ENCODE results near the gene GFRA1.

Gene GFRA1

GRCh38 chr10:116026725-116027124 lies 246.3 kb downstream of the GFRA1 start:
- DNase-seq (ENCODE audit: low spot score), result no peak

GRCh38 chr10:116026315-116026714 lies 246.7 kb downstream of the GFRA1 start:
- no peak for DNase-seq (ENCODE audit: low spot score)

GRCh38 chr10:116024271-116024878 lies 248.6 kb downstream of the GFRA1 start:
- DNase-seq (ENCODE audit: low spot score), result no peak

- no peak for DNase-seq (ENCODE audit: low spot score)
Observed at GRCh38 chr10:116017405-116017804, 255.6 kb downstream of the GFRA1 start.

- DNase-seq (ENCODE audit: low spot score), result no peak
Observed at GRCh38 chr10:116015583-116016333, 257.2 kb downstream of the GFRA1 start.

GRCh38 chr10:116014871-116015582 lies 258.0 kb downstream of the GFRA1 start:
- no peak for DNase-seq (ENCODE audit: low spot score)

- no peak for DNase-seq (ENCODE audit: low spot score)
Observed at GRCh38 chr10:116014326-116014725, 258.7 kb downstream of the GFRA1 start.

- DNase-seq (ENCODE audit: low spot score), result no peak
Observed at GRCh38 chr10:116011929-116012328, 261.1 kb downstream of the GFRA1 start.

- no peak for DNase-seq (ENCODE audit: low spot score)
Observed at GRCh38 chr10:116007256-116007891, 265.6 kb downstream of the GFRA1 start.
